LNCaP clone FGC (cell line): ENCODE data around the gene LMBRD2.
A peak's percentile ranks its signal among the peaks of the same experiment; 100 is the strongest.

Source experiments
- DNase-seq: peaks from one replicate; pipeline ENCODE4 v3.0.0-alpha.2; 2011; ENCODE audit warnings: low read depth
- H3K4me3 ChIP-seq: 2 replicates; pipeline ENCODE4 v1.5.1; 2011; ENCODE audit warnings: mild to moderate bottlenecking, low read depth, low read length, control low read depth
- TF ChIP-seq, protein P1 (sequence below): IDR thresholded peaks from 2 replicates; pipeline ENCODE4 v1.5.1; 2012; ENCODE audit warnings: mild to moderate bottlenecking; ENCODE audit not compliant: control insufficient read depth, insufficient read depth; ENCODE audit errors: extremely low read depth

LMBRD2 gene

DNA sequence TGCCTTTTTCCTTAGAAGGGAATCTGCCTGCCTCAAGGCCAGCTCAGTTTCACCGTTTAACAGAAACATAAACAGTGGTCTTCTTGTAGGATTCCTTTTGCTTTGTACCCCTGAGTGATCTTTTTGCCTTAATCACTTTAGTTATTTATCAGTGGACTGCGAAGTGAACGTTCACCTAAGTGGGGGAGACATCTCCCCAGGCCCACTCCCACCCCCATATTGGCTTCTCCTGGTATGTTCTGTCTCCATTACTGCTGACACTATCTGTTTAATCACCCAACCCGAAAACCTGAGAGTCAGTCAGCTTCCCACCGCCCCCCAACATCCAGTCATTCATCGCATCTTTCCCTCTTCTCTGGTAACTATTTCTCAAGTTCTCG lies 1.6 kb upstream of the LMBRD2 start:
- no peak for DNase-seq
- TF ChIP-seq, protein P1, sequence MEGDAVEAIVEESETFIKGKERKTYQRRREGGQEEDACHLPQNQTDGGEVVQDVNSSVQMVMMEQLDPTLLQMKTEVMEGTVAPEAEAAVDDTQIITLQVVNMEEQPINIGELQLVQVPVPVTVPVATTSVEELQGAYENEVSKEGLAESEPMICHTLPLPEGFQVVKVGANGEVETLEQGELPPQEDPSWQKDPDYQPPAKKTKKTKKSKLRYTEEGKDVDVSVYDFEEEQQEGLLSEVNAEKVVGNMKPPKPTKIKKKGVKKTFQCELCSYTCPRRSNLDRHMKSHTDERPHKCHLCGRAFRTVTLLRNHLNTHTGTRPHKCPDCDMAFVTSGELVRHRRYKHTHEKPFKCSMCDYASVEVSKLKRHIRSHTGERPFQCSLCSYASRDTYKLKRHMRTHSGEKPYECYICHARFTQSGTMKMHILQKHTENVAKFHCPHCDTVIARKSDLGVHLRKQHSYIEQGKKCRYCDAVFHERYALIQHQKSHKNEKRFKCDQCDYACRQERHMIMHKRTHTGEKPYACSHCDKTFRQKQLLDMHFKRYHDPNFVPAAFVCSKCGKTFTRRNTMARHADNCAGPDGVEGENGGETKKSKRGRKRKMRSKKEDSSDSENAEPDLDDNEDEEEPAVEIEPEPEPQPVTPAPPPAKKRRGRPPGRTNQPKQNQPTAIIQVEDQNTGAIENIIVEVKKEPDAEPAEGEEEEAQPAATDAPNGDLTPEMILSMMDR, result no peak
- H3K4me3 ChIP-seq, result no peak overlapping the region

DNA sequence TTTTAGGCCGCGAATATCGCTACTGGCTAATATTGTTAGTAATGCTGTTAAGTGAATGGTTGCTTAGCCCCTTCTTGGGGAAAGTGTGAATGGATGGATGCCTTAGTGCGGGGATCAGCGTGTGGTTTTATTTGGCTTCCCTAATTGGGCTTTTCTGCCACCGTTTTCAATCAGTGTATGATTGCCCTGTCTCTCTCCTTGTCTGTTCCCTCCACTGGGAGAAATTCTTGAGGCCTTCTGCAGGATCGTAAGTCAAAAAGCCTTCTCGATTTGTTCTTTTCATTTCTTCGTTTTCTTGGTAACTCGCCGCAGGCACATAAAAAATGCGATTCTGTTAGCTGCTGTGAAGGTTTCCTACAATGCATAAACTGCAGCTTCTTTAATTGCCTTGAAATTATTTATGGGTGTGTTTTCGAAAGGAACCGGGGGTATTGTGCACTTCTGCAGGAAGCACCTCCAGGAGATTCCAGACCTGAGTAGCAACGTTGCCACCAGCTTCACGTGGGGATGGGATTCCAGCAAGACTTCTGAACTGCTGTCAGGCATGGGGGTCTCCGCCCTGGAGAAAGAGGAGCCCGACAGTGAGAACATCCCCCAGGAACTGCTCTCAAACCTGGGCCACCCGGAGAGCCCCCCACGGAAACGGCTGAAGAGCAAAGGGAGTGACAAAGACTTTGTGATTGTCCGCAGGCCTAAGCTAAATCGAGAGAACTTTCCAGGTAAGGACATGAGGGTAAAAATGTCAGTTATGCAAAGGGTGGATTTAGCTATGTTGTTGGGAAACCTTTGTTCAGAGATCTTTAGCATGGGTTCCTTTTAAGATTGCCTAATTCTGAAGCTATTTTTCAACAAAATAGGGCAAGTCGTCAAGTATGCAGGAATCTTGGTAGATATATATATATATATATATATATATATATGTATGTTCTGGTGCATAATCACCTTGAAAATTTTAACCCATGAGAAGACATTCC lies 924 bp upstream of the LMBRD2 start:
- no peak for DNase-seq
- H3K4me3 ChIP-seq, result peak overlapping the region; percentile 87
- TF ChIP-seq, protein P1, result no peak

DNA sequence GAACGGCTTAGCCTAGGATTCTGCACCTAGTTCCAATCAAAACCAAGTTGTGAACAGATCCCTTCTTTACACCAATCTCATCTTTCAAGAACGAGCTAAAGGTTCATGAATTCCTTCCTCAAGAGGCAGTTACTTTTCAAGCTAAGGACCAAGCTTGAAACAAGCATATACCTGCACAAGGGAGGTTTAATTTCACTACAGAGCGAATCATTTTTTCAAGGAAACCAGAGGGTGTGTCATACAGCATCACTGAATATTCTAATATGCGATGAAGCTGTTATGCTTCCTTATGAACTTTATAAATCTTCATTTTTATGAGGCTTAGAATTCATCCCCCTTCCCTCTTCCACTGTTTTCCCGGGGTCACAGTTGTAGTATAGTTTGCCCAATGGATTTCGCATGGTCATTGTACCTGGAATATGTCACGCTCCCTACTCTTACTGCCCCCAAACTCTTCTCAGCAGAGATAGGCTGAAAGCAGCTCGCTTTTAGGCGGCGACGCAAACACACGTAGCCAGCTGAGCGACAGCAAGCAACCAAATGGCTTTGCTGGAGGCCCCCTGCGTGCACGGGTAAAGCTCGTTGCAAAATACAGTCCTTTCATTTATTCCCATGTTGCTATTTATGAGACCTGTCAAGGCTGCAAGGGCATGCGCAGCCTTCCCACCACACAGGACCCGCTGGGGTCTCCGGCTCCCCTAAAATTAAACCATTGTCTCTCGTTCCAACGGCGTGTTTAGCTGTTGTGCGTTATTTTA lies 832 bp downstream of the LMBRD2 start:
- no peak for DNase-seq
- TF ChIP-seq, protein P1, result no peak
- H3K4me3 ChIP-seq, result peak overlapping the region; percentile 87

DNA sequence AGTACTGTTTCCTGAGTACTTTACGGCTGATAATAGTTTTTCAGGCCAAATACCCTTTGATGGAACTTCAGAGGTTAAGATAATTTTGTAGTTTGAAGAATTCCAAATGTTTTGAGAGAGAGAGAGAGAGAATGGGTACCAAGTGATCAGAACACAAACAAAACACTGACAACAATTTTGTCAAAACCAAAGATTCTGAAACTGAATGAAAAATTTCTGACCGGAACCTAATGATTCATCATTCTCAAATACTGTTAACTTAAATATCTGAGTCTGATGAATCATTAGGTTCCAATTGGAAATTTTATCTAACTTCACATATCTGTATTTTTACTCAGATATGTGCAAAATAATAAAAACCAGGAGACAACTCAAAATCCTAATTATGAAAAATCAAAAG lies 4.0 kb downstream of the LMBRD2 start:
- no peak overlapping the region for H3K4me3 ChIP-seq
- TF ChIP-seq, protein P1, result no peak
- no peak for DNase-seq

DNA sequence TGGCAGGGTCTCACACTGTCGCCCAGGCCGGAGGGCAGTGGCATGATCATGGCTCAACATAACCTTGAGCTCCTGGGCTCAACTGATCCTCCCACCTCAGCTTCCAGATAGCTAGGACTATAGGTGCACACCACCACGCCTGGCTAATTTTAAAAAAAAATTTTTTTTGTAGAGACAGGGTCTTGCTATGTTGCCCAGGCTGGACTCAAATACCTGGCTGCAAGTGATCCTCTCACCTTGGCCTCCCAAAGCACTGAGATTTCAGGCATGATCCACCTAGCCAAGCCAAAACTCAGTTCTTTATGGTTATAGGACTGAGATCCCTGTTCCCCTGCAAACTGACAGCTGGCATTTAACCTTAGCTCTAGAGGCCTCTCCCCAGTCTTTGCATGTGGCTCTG lies 5.3 kb downstream of the LMBRD2 start:
- no peak overlapping the region for H3K4me3 ChIP-seq
- DNase-seq, result no peak
- TF ChIP-seq, protein P1, result no peak

DNA sequence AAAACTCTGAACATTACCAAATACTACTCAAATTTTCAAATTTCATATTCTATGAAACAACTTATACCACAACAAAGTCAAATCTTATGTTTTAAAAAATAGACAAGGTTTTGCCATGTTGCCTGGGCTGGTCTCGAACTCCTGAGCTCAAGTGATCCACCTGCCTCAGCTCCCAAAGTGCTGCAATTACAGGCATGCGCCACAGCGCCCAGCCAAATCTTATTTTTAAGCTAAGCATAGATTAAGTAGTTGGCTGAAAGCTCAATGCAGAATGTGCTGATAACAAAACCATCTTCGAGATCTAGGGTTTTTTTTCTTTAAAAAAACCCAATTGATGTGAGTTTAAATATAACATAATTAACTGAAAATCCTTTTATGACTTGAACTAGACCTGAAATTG lies 6.4 kb downstream of the LMBRD2 start:
- no peak overlapping the region for H3K4me3 ChIP-seq
- DNase-seq, result no peak
- TF ChIP-seq, protein P1, result no peak
